Upper lobe of left lung (tissue), 4 donors: ENCODE data around the gene BCAS3.

Source experiments
- CTCF ChIP-seq, 6 experiments: fragments of 450-650 bp in 4 of 6; fragments of 200-600 bp in 2 of 6; sonication (generic) in 2 of 6; IDR thresholded peaks; one replicate each; pipeline ENCODE4 v1.5.1; 2016 to 2019; ENCODE audit warnings: antibody characterized with exemption in 6 of 6
- POLR2A ChIP-seq, 4 donors: fragments of 450-650 bp; IDR thresholded peaks; one replicate each; pipeline ENCODE4 v1.5.1; 2016 to 2017; ENCODE audit warnings: antibody characterized with exemption in 4 of 4, mild to moderate bottlenecking in 2 of 4
- POLR2AphosphoS5 ChIP-seq, 2 donors: sonication (generic); formaldehyde crosslinking; IDR thresholded peaks; one replicate each; pipeline ENCODE4 v1.5.1; 2017; ENCODE audit warnings: antibody characterized with exemption in 2 of 2

- TF ChIP-seq CTCF (IDR thresholded peaks at IDR 0.05) = no peak
- no peak for TF ChIP-seq POLR2A (IDR thresholded peaks at IDR 0.05)
- TF ChIP-seq POLR2AphosphoS5 (IDR thresholded peaks at IDR 0.05) = no peak
Observed at GRCh38 chr17:61237275-61237674, 559.6 kb downstream of the BCAS3 start.
